ENCODE data around the gene PIK3CD. TPM values are rescaled to one million over a fixed set of nuclear protein-coding genes. Genes with fewer than 3 reads are reported as not detected.

Gene PIK3CD
- total and polyA plus RNA-seq, 2 experiments from 2014 or later, result 1.2 to 1.3 TPM

- Histone ChIP-seq H3K9me3 (ENCODE audit: low read depth) (no peaks in the 10 kb centered on the region), H3K27me3 (peaks cover 52% of the 10 kb centered on the region), H3K4me1 (ENCODE audit: insufficient read depth) (peaks cover 5% of the 10 kb centered on the region), H3K9me2 (replicated peaks; ENCODE audit: insufficient read depth) (no peaks in the 10 kb centered on the region), H3K36me3 (replicated peaks; ENCODE audit: insufficient read depth, low read depth) (no peaks in the 10 kb centered on the region), H3K4me3 (no peak overlapping the region), H2AFZ (no peak overlapping the region), H3K4me2 (no peak overlapping the region), H3K79me2 (no peaks in the 10 kb centered on the region), H3K27ac (no peak overlapping the region), H4K20me1 (ENCODE audit: insufficient read depth, poor library complexity, severe bottlenecking) (no peaks in the 10 kb centered on the region)
- TF ChIP-seq CTCF (IDR thresholded peaks at IDR 0.05; ENCODE audit: poor library complexity), result no peak
- TF ChIP-seq EZH2 (IDR thresholded peaks at IDR 0.05; ENCODE audit: borderline replicate concordance), result no peak
- TF ChIP-seq EZH2phosphoT487 (IDR thresholded peaks at IDR 0.05; ENCODE audit: low read depth, severe bottlenecking, unreplicated experiment), result no peak
- WGBS (ENCODE audit: low lambda C conversion rate, missing lambda C conversion rate), result 89% methylated on average over 25 of the region's 25 CpGs
- DNase-seq (ENCODE audit: low spot score), result no peak
Measured at GRCh38 chr1:9654051-9654833, 2.7 kb downstream of the PIK3CD start.

DNA sequence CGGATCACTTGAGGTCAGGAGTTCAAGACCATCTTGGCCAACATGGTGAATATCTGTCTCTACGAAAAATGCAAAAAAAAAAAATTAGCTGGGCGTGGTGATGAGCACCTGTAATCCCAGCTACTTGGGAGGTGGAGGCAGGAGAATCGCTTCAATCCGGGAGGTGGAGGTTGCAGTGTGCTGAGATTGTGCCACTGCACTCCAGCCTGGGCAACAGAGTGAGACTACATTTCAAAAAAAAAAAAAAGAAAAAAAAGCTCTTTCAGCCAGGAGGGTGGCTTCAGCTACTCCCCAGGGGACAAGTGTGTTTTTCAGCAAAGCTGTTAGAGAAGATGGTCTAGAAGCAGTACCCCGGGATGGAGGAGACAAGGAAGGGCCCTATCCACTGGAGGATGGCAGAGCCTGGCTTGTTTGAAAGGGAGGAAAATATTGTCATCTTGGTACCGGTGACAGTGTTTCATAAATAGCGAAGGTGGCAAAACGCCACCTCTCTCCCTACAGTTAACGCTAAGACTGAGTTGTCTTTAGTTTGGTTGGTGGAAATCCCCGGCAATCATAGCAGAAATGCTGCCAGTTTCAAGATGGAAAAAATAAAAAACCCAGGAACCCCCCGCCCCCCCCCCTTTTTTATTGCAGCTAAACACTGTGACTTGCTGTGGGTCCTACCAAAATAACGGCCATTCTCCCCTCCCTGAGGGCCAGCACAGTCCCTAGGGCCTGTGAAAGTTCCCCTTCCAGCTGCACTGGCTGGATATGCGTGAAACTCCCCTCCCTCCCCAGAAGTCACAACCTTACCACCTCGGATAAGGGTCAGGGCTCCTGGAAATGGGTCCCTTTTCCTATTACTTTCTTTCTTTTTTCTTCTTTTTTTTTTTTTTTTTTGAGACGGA, 3.5 kb downstream of the PIK3CD start:
- no peak overlapping the region for H3K27ac ChIP-seq

DNA sequence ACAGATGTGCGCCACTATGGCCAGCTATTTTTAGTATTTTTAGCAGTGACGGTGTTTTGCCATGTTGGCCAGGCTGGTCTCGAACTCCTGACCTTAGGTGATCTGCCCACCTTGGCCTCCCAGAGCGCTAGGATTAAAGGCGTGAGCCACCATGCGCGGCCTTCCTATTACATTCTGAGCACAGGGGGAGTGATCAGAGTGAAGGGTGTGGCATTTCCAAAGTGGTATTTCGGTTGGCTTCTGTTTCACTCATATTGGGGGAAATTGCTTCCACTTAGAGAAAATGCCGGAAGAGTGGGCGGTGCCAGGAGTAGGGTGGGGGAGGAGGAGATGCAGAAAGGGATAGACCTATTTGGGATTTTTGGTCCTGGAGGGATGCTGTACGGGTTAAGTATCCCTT, 4.3 kb downstream of the PIK3CD start:
- H2AFZ ChIP-seq, result no peak overlapping the region
- H3K4me3 ChIP-seq, result no peak overlapping the region
- no peaks in the 10 kb centered on the region for H3K36me3 ChIP-seq (replicated peaks; ENCODE audit: insufficient read depth, low read depth)
- H4K20me1 ChIP-seq (ENCODE audit: insufficient read depth, poor library complexity, severe bottlenecking), result no peaks in the 10 kb centered on the region
- H3K9me2 ChIP-seq (replicated peaks; ENCODE audit: insufficient read depth), result no peaks in the 10 kb centered on the region
- H3K27me3 ChIP-seq, result peaks cover 37% of the 10 kb centered on the region
- no peak overlapping the region for H3K4me2 ChIP-seq
- WGBS (ENCODE audit: low lambda C conversion rate, missing lambda C conversion rate), result 95% methylated on average over 11 of the region's 11 CpGs
- H3K27ac ChIP-seq, result no peak overlapping the region
- no peak for DNase-seq (ENCODE audit: low spot score)
- TF ChIP-seq EZH2phosphoT487 (IDR thresholded peaks at IDR 0.05; ENCODE audit: low read depth, severe bottlenecking, unreplicated experiment), result no peak
- no peak for TF ChIP-seq EZH2 (IDR thresholded peaks at IDR 0.05; ENCODE audit: borderline replicate concordance)
- TF ChIP-seq CTCF (IDR thresholded peaks at IDR 0.05; ENCODE audit: poor library complexity), result no peak
- H3K4me1 ChIP-seq (ENCODE audit: insufficient read depth), result peaks cover 5% of the 10 kb centered on the region
- H3K9me3 ChIP-seq (ENCODE audit: low read depth), result no peaks in the 10 kb centered on the region
- no peaks in the 10 kb centered on the region for H3K79me2 ChIP-seq

More for the DNA sequence above, 3.5 kb downstream of the PIK3CD start:
- H3K9me2 ChIP-seq (replicated peaks; ENCODE audit: insufficient read depth), result no peaks in the 10 kb centered on the region
- H2AFZ ChIP-seq, result no peak overlapping the region
- no peak overlapping the region for H3K4me2 ChIP-seq
- DNase-seq (ENCODE audit: low spot score), result no peak
- no peaks in the 10 kb centered on the region for H4K20me1 ChIP-seq (ENCODE audit: insufficient read depth, poor library complexity, severe bottlenecking)
- peaks cover 5% of the 10 kb centered on the region for H3K4me1 ChIP-seq (ENCODE audit: insufficient read depth)
- no peaks in the 10 kb centered on the region for H3K79me2 ChIP-seq
- no peaks in the 10 kb centered on the region for H3K36me3 ChIP-seq (replicated peaks; ENCODE audit: insufficient read depth, low read depth)
- 82% methylated on average over 15 of the region's 16 CpGs for WGBS (ENCODE audit: low lambda C conversion rate, missing lambda C conversion rate)
- H3K4me3 ChIP-seq, result no peak overlapping the region
- no peaks in the 10 kb centered on the region for H3K9me3 ChIP-seq (ENCODE audit: low read depth)
- H3K27me3 ChIP-seq, result peaks cover 45% of the 10 kb centered on the region
- TF ChIP-seq CTCF (IDR thresholded peaks at IDR 0.05; ENCODE audit: poor library complexity), result no peak
- no peak for TF ChIP-seq EZH2 (IDR thresholded peaks at IDR 0.05; ENCODE audit: borderline replicate concordance)
- no peak for TF ChIP-seq EZH2phosphoT487 (IDR thresholded peaks at IDR 0.05; ENCODE audit: low read depth, severe bottlenecking, unreplicated experiment)
